Bronchial epithelial cell (primary cell): ENCODE data around the gene KCNN3. TPM values are rescaled to one million over a fixed set of nuclear protein-coding genes. Genes with fewer than 3 reads are reported as not detected.

Experiments used
- DNase-seq: peaks from one replicate; pipeline ENCODE4 v3.0.0-alpha.2; 2010; ENCODE audit warnings: low read depth
- FAIRE-seq: peaks from 2 replicates; lab custom pipeline; 2011; peaks lifted over from hg19 to GRCh38; lab: Jason Lieb, UNC
- H3K27me3 ChIP-seq: 2 replicates; pipeline ENCODE4 v1.5.1; 2011; ENCODE audit warnings: low read length; ENCODE audit not compliant: control insufficient read depth, insufficient read depth
- H3K36me3 ChIP-seq: 2 replicates; pipeline ENCODE4 v1.5.1; 2011; ENCODE audit warnings: low read length; ENCODE audit not compliant: control insufficient read depth, insufficient read depth
- H3K4me3 ChIP-seq: 2 replicates; pipeline ENCODE4 v1.5.1; 2011; ENCODE audit warnings: mild to moderate bottlenecking, low read depth, low read length, control low read depth
- CTCF ChIP-seq: IDR thresholded peaks from 2 replicates; pipeline ENCODE4 v1.5.1; 2011; ENCODE audit warnings: mild to moderate bottlenecking, moderate library complexity, low read length, control low read depth, inconsistent platforms; ENCODE audit not compliant: insufficient read depth, severe bottlenecking
- total RNA-seq: library from RNA; depleted of rRNA; stranded (reverse); fragments of >200 nt; gene quantifications from 2 replicates; pipeline ENCODE4 v1.2.1, GENCODE V29; 2014

The KCNN3 gene
- total RNA-seq, 1 donor from 2014 or later, result under 0.01 TPM

- TF ChIP-seq CTCF, result no peak
- DNase-seq (no peak), FAIRE-seq (no peak)
- Histone ChIP-seq H3K4me3 (no peak overlapping the region), H3K36me3 (no peaks in the 10 kb centered on the region), H3K27me3 (peaks cover 13% of the 10 kb centered on the region)
These were observed 66.8 kb downstream of the KCNN3 start for GRCh38 chr1:154802982-154803920.

GRCh38 chr1:154802336-154802969, 67.6 kb downstream of the KCNN3 start:
- H3K36me3 ChIP-seq, result no peaks in the 10 kb centered on the region
- H3K27me3 ChIP-seq, result peaks cover 10% of the 10 kb centered on the region
- no peak for DNase-seq
- no peak for TF ChIP-seq CTCF
- no peak for FAIRE-seq
- no peak overlapping the region for H3K4me3 ChIP-seq

- TF ChIP-seq CTCF, result no peak
- Histone ChIP-seq H3K4me3 (no peak overlapping the region), H3K36me3 (no peaks in the 10 kb centered on the region), H3K27me3 (peaks cover 10% of the 10 kb centered on the region)
- FAIRE-seq, result no peak
- DNase-seq, result no peak
These were observed 68.7 kb downstream of the KCNN3 start for GRCh38 chr1:154801234-154802011.

GRCh38 chr1:154799188-154799587, 70.9 kb downstream of the KCNN3 start:
- peaks cover 9% of the 10 kb centered on the region for H3K27me3 ChIP-seq
- no peaks in the 10 kb centered on the region for H3K36me3 ChIP-seq
- no peak for FAIRE-seq
- TF ChIP-seq CTCF, result no peak
- no peak overlapping the region for H3K4me3 ChIP-seq
- DNase-seq, result no peak

GRCh38 chr1:154798645-154799044, 71.4 kb downstream of the KCNN3 start:
- FAIRE-seq (no peak), DNase-seq (no peak)
- Histone ChIP-seq H3K36me3 (no peaks in the 10 kb centered on the region), H3K4me3 (no peak overlapping the region), H3K27me3 (peaks cover 9% of the 10 kb centered on the region)
- no peak for TF ChIP-seq CTCF
